ENCODE data around the gene PTGDR2.
A peak's percentile ranks its signal among the peaks of the same experiment; 100 is the strongest.

PTGDR2 gene

GRCh38 chr11:60855726-60856633 lies at the start of gene PTGDR2:
PTGDR2 (minus strand) TSS chr11:60855950; CDS start chr11:60853722, 2,228 bp downstream.
- no peaks in the 10 kb centered on the region for H3K27me3 ChIP-seq (ENCODE audit: control insufficient read depth in 1 of 2, insufficient read depth in 2 of 2, low read length in 2 of 2)
- H3K9me3 ChIP-seq (ENCODE audit: control insufficient read depth in 1 of 2, low read length in 2 of 2), result no peaks in the 10 kb centered on the region
- H3K4me3 ChIP-seq (ENCODE audit: low read depth in 1 of 2, low read length in 2 of 2), result peak within 1 kb of the TSS; percentile 24 to 58
- H3K27ac ChIP-seq (ENCODE audit: low read depth, low read length), result no peak within 1 kb of the TSS
- peak within 1 kb of the TSS in 1 of 2 donors; percentile 43 for H3K9ac ChIP-seq (ENCODE audit: low read depth in 1 of 2, low read length in 2 of 2)
- peaks cover 23 to 40% of the 10 kb centered on the region in 2 donors for H3K4me1 ChIP-seq (ENCODE audit: control insufficient read depth in 1 of 2, insufficient read depth in 2 of 2, low read length in 2 of 2)
- H3K36me3 ChIP-seq (ENCODE audit: control insufficient read depth in 1 of 2, insufficient read depth in 2 of 2, low read length in 2 of 2), result peaks cover 0 to 12% of the 10 kb centered on the region in 2 donors

- Histone ChIP-seq H3K27me3 (ENCODE audit: control insufficient read depth in 1 of 2, insufficient read depth in 2 of 2, low read length in 2 of 2) (no peaks in the 10 kb centered on the region), H3K4me3 (ENCODE audit: low read depth in 1 of 2, low read length in 2 of 2) (peak overlapping the region; percentile 69 to 84), H3K36me3 (ENCODE audit: control insufficient read depth in 1 of 2, insufficient read depth in 2 of 2, low read length in 2 of 2) (peaks cover 23 to 38% of the 10 kb centered on the region in 2 donors), H3K9me3 (ENCODE audit: control insufficient read depth in 1 of 2, low read length in 2 of 2) (no peaks in the 10 kb centered on the region), H3K9ac (ENCODE audit: low read depth in 1 of 2, low read length in 2 of 2) (peak overlapping the region; percentile 75 to 76), H3K27ac (ENCODE audit: low read depth, low read length) (no peak overlapping the region), H3K4me1 (ENCODE audit: control insufficient read depth in 1 of 2, insufficient read depth in 2 of 2, low read length in 2 of 2) (peaks cover 21 to 22% of the 10 kb centered on the region in 2 donors)
These were observed 49.3 kb upstream of the PTGDR2 start for GRCh38 chr11:60905047-60905446.

- no peak overlapping the region for H3K9ac ChIP-seq (ENCODE audit: low read depth in 1 of 2, low read length in 2 of 2)
- H3K27ac ChIP-seq (ENCODE audit: low read depth, low read length), result no peak overlapping the region
- H3K36me3 ChIP-seq (ENCODE audit: control insufficient read depth in 1 of 2, insufficient read depth in 2 of 2, low read length in 2 of 2), result peaks cover 36 to 57% of the 10 kb centered on the region in 2 donors
- H3K4me1 ChIP-seq (ENCODE audit: control insufficient read depth in 1 of 2, insufficient read depth in 2 of 2, low read length in 2 of 2), result peaks cover 21 to 22% of the 10 kb centered on the region in 2 donors
- no peaks in the 10 kb centered on the region for H3K9me3 ChIP-seq (ENCODE audit: control insufficient read depth in 1 of 2, low read length in 2 of 2)
- H3K27me3 ChIP-seq (ENCODE audit: control insufficient read depth in 1 of 2, insufficient read depth in 2 of 2, low read length in 2 of 2), result no peaks in the 10 kb centered on the region
- no peak overlapping the region for H3K4me3 ChIP-seq (ENCODE audit: low read depth in 1 of 2, low read length in 2 of 2)
These were observed 46.9 kb upstream of the PTGDR2 start for GRCh38 chr11:60902625-60903024.

GRCh38 chr11:60900673-60901404 lies 45.1 kb upstream of the PTGDR2 start:
- no peak overlapping the region for H3K27ac ChIP-seq (ENCODE audit: low read depth, low read length)

GRCh38 chr11:60899977-60900376 lies 44.2 kb upstream of the PTGDR2 start:
- no peak overlapping the region for H3K9ac ChIP-seq (ENCODE audit: low read depth in 1 of 2, low read length in 2 of 2)
- no peak overlapping the region for H3K4me3 ChIP-seq (ENCODE audit: low read depth in 1 of 2, low read length in 2 of 2)
- H3K4me1 ChIP-seq (ENCODE audit: control insufficient read depth in 1 of 2, insufficient read depth in 2 of 2, low read length in 2 of 2), result peaks cover 9 to 13% of the 10 kb centered on the region in 2 donors
- no peaks in the 10 kb centered on the region for H3K9me3 ChIP-seq (ENCODE audit: control insufficient read depth in 1 of 2, low read length in 2 of 2)
- peaks cover 44 to 80% of the 10 kb centered on the region in 2 donors for H3K36me3 ChIP-seq (ENCODE audit: control insufficient read depth in 1 of 2, insufficient read depth in 2 of 2, low read length in 2 of 2)
- no peak overlapping the region for H3K27ac ChIP-seq (ENCODE audit: low read depth, low read length)
- no peaks in the 10 kb centered on the region for H3K27me3 ChIP-seq (ENCODE audit: control insufficient read depth in 1 of 2, insufficient read depth in 2 of 2, low read length in 2 of 2)

More at GRCh38 chr11:60900673-60901404, 45.1 kb upstream of the PTGDR2 start:
- Histone ChIP-seq H3K9me3 (ENCODE audit: control insufficient read depth in 1 of 2, low read length in 2 of 2) (no peaks in the 10 kb centered on the region), H3K36me3 (ENCODE audit: control insufficient read depth in 1 of 2, insufficient read depth in 2 of 2, low read length in 2 of 2) (peaks cover 44 to 73% of the 10 kb centered on the region in 2 donors), H3K27me3 (ENCODE audit: control insufficient read depth in 1 of 2, insufficient read depth in 2 of 2, low read length in 2 of 2) (no peaks in the 10 kb centered on the region), H3K4me1 (ENCODE audit: control insufficient read depth in 1 of 2, insufficient read depth in 2 of 2, low read length in 2 of 2) (peaks cover 17 to 21% of the 10 kb centered on the region in 2 donors), H3K4me3 (ENCODE audit: low read depth in 1 of 2, low read length in 2 of 2) (no peak overlapping the region), H3K9ac (ENCODE audit: low read depth in 1 of 2, low read length in 2 of 2) (no peak overlapping the region)

GRCh38 chr11:60899046-60899936 lies 43.5 kb upstream of the PTGDR2 start:
- Histone ChIP-seq H3K27ac (ENCODE audit: low read depth, low read length) (no peak overlapping the region), H3K9me3 (ENCODE audit: control insufficient read depth in 1 of 2, low read length in 2 of 2) (no peaks in the 10 kb centered on the region), H3K4me1 (ENCODE audit: control insufficient read depth in 1 of 2, insufficient read depth in 2 of 2, low read length in 2 of 2) (peaks cover 2 to 6% of the 10 kb centered on the region in 2 donors), H3K27me3 (ENCODE audit: control insufficient read depth in 1 of 2, insufficient read depth in 2 of 2, low read length in 2 of 2) (no peaks in the 10 kb centered on the region), H3K4me3 (ENCODE audit: low read depth in 1 of 2, low read length in 2 of 2) (no peak overlapping the region), H3K36me3 (ENCODE audit: control insufficient read depth in 1 of 2, insufficient read depth in 2 of 2, low read length in 2 of 2) (peaks cover 44 to 86% of the 10 kb centered on the region in 2 donors), H3K9ac (ENCODE audit: low read depth in 1 of 2, low read length in 2 of 2) (no peak overlapping the region)

- Histone ChIP-seq H3K27ac (ENCODE audit: low read depth, low read length) (no peak overlapping the region), H3K9me3 (ENCODE audit: control insufficient read depth in 1 of 2, low read length in 2 of 2) (no peaks in the 10 kb centered on the region), H3K27me3 (ENCODE audit: control insufficient read depth in 1 of 2, insufficient read depth in 2 of 2, low read length in 2 of 2) (no peaks in the 10 kb centered on the region), H3K4me3 (ENCODE audit: low read depth in 1 of 2, low read length in 2 of 2) (no peak overlapping the region), H3K36me3 (ENCODE audit: control insufficient read depth in 1 of 2, insufficient read depth in 2 of 2, low read length in 2 of 2) (peaks cover 36 to 89% of the 10 kb centered on the region in 2 donors), H3K9ac (ENCODE audit: low read depth in 1 of 2, low read length in 2 of 2) (no peak overlapping the region), H3K4me1 (ENCODE audit: control insufficient read depth in 1 of 2, insufficient read depth in 2 of 2, low read length in 2 of 2) (no peaks in the 10 kb centered on the region)
These were observed 41.7 kb upstream of the PTGDR2 start for GRCh38 chr11:60897496-60897895.

GRCh38 chr11:60895687-60896086 lies 39.9 kb upstream of the PTGDR2 start:
- H3K4me1 ChIP-seq (ENCODE audit: control insufficient read depth in 1 of 2, insufficient read depth in 2 of 2, low read length in 2 of 2), result no peaks in the 10 kb centered on the region
- H3K36me3 ChIP-seq (ENCODE audit: control insufficient read depth in 1 of 2, insufficient read depth in 2 of 2, low read length in 2 of 2), result peaks cover 26 to 87% of the 10 kb centered on the region in 2 donors
- no peaks in the 10 kb centered on the region for H3K9me3 ChIP-seq (ENCODE audit: control insufficient read depth in 1 of 2, low read length in 2 of 2)
- H3K27me3 ChIP-seq (ENCODE audit: control insufficient read depth in 1 of 2, insufficient read depth in 2 of 2, low read length in 2 of 2), result no peaks in the 10 kb centered on the region
- no peak overlapping the region for H3K4me3 ChIP-seq (ENCODE audit: low read depth in 1 of 2, low read length in 2 of 2)
- H3K9ac ChIP-seq (ENCODE audit: low read depth in 1 of 2, low read length in 2 of 2), result no peak overlapping the region
- H3K27ac ChIP-seq (ENCODE audit: low read depth, low read length), result no peak overlapping the region

GRCh38 chr11:60891103-60891741 lies 35.5 kb upstream of the PTGDR2 start:
- H3K36me3 ChIP-seq (ENCODE audit: control insufficient read depth in 1 of 2, insufficient read depth in 2 of 2, low read length in 2 of 2), result peaks cover 0 to 51% of the 10 kb centered on the region in 2 donors
- H3K9me3 ChIP-seq (ENCODE audit: control insufficient read depth in 1 of 2, low read length in 2 of 2), result no peaks in the 10 kb centered on the region
- H3K27ac ChIP-seq (ENCODE audit: low read depth, low read length), result no peak overlapping the region

More at GRCh38 chr11:60891103-60891741, 35.5 kb upstream of the PTGDR2 start:
- Histone ChIP-seq H3K4me1 (ENCODE audit: control insufficient read depth in 1 of 2, insufficient read depth in 2 of 2, low read length in 2 of 2) (no peaks in the 10 kb centered on the region), H3K4me3 (ENCODE audit: low read depth in 1 of 2, low read length in 2 of 2) (no peak overlapping the region), H3K27me3 (ENCODE audit: control insufficient read depth in 1 of 2, insufficient read depth in 2 of 2, low read length in 2 of 2) (no peaks in the 10 kb centered on the region), H3K9ac (ENCODE audit: low read depth in 1 of 2, low read length in 2 of 2) (no peak overlapping the region)
